Measurements from ENCODE around the gene CARF. TPM values are rescaled to one million over a fixed set of nuclear protein-coding genes. Genes with fewer than 3 reads are reported as not detected.

The CARF gene
- total RNA-seq, 1 donor from 2014 or later: 3.6 TPM

Other genes starting within 250 kb of the CARF start
- 2.7 and 4.9 TPM in 2 replicates for gene ICA1L, start 40.5 kb upstream of the CARF start, total RNA-seq
- 53.5 and 60.6 TPM in 2 replicates for gene WDR12, start 602 bp upstream of the CARF start, total RNA-seq
- gene NBEAL1, start 102.6 kb downstream of the CARF start, total RNA-seq: 33.4 and 35.9 TPM in 2 replicates

All from astrocyte (in vitro differentiated cells and primary cell).